ENCODE results near the gene GAS6.

Gene GAS6

GRCh38 chr13:113890774-113891480 is 27.1 kb upstream of the GAS6 start:
- Histone ChIP-seq H3K9me3 (ENCODE audit: insufficient read depth, low read length, severe bottlenecking) (no peaks in the 10 kb centered on the region), H3K27me3 (ENCODE audit: insufficient read depth, low read length, poor library complexity) (peaks cover 17% of the 10 kb centered on the region), H3K27ac (ENCODE audit: low read length) (no peak overlapping the region), H3K4me1 (ENCODE audit: insufficient read depth, low read length) (no peaks in the 10 kb centered on the region), H4K20me1 (ENCODE audit: insufficient read depth, low read length) (no peaks in the 10 kb centered on the region), H3K4me2 (ENCODE audit: insufficient read depth, low read length) (no peak overlapping the region), H3K79me2 (ENCODE audit: insufficient read depth, low read length) (no peaks in the 10 kb centered on the region), H2AFZ (ENCODE audit: low read depth, low read length) (no peak overlapping the region), H3K4me3 (ENCODE audit: low read depth in 1 of 2, low read length in 2 of 2) (no peak overlapping the region), H3K36me3 (ENCODE audit: insufficient read depth, low read length) (no peaks in the 10 kb centered on the region), H3K9ac (ENCODE audit: low read depth, low read length) (no peak overlapping the region)
- DNase-seq (no peak), ATAC-seq (ENCODE audit: insufficient read depth, low read depth) (no peak)
- TF ChIP-seq CTCF (IDR thresholded peaks at IDR 0.05; ENCODE audit: borderline replicate concordance, extremely low read depth, low read length, poor library complexity, severe bottlenecking) (no peak), EZH2 (IDR thresholded peaks at IDR 0.05; ENCODE audit: borderline replicate concordance, low read depth, low read length, severe bottlenecking) (no peak)

DNA sequence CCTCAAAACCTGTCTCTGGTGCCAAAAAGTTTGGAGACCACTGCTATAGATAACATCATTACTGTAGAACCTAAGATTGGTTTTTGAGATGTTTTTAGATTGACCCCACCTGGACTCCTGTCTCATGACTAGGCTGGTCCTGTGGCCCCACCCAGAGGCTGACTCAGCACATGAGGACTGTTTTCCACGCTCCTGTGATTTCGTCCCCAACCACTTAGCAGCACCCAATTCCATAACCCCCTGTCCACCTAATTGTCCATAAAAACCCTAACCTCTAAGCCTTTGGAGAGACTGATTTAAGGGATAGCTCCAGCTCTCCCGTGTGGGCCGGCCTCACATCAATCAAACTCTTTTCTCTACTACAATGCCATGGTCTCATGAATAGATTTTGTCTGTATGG is 25.6 kb upstream of the GAS6 start:
- Histone ChIP-seq H3K9me3 (ENCODE audit: insufficient read depth, low read length, severe bottlenecking) (no peaks in the 10 kb centered on the region), H3K9ac (ENCODE audit: low read depth, low read length) (no peak overlapping the region), H2AFZ (ENCODE audit: low read depth, low read length) (no peak overlapping the region), H3K27ac (ENCODE audit: low read length) (no peak overlapping the region), H3K4me1 (ENCODE audit: insufficient read depth, low read length) (no peaks in the 10 kb centered on the region), H3K27me3 (ENCODE audit: insufficient read depth, low read length, poor library complexity) (peaks cover 20% of the 10 kb centered on the region), H3K79me2 (ENCODE audit: insufficient read depth, low read length) (no peaks in the 10 kb centered on the region), H3K36me3 (ENCODE audit: insufficient read depth, low read length) (no peaks in the 10 kb centered on the region), H3K4me3 (ENCODE audit: low read depth in 1 of 2, low read length in 2 of 2) (no peak overlapping the region), H3K4me2 (ENCODE audit: insufficient read depth, low read length) (no peak overlapping the region), H4K20me1 (ENCODE audit: insufficient read depth, low read length) (0 out of 2 replicates have a peak, but pooled peaks cover 3% of the 10 kb centered on the region)
- DNase-seq (no peak), ATAC-seq (ENCODE audit: insufficient read depth, low read depth) (no peak)
- TF ChIP-seq EZH2 (IDR thresholded peaks at IDR 0.05; ENCODE audit: borderline replicate concordance, low read depth, low read length, severe bottlenecking), result no peak
- no peak for TF ChIP-seq CTCF (IDR thresholded peaks at IDR 0.05; ENCODE audit: borderline replicate concordance, extremely low read depth, low read length, poor library complexity, severe bottlenecking)

GRCh38 chr13:113888701-113889330 is 24.9 kb upstream of the GAS6 start:
- H4K20me1 ChIP-seq (ENCODE audit: insufficient read depth, low read length), result 0 out of 2 replicates have a peak, but pooled peaks cover 3% of the 10 kb centered on the region
- H3K79me2 ChIP-seq (ENCODE audit: insufficient read depth, low read length), result no peaks in the 10 kb centered on the region
- H3K4me1 ChIP-seq (ENCODE audit: insufficient read depth, low read length), result no peaks in the 10 kb centered on the region
- H3K9ac ChIP-seq (ENCODE audit: low read depth, low read length), result no peak overlapping the region
- H3K27ac ChIP-seq (ENCODE audit: low read length), result no peak overlapping the region
- no peak overlapping the region for H2AFZ ChIP-seq (ENCODE audit: low read depth, low read length)
- peaks cover 20% of the 10 kb centered on the region for H3K27me3 ChIP-seq (ENCODE audit: insufficient read depth, low read length, poor library complexity)
- H3K4me2 ChIP-seq (ENCODE audit: insufficient read depth, low read length), result no peak overlapping the region
- no peak overlapping the region for H3K4me3 ChIP-seq (ENCODE audit: low read depth in 1 of 2, low read length in 2 of 2)
- H3K9me3 ChIP-seq (ENCODE audit: insufficient read depth, low read length, severe bottlenecking), result no peaks in the 10 kb centered on the region
- DNase-seq (no peak), ATAC-seq (ENCODE audit: insufficient read depth, low read depth) (no peak)
- TF ChIP-seq CTCF (IDR thresholded peaks at IDR 0.05; ENCODE audit: borderline replicate concordance, extremely low read depth, low read length, poor library complexity, severe bottlenecking), result no peak
- no peak for TF ChIP-seq EZH2 (IDR thresholded peaks at IDR 0.05; ENCODE audit: borderline replicate concordance, low read depth, low read length, severe bottlenecking)
- no peaks in the 10 kb centered on the region for H3K36me3 ChIP-seq (ENCODE audit: insufficient read depth, low read length)

All from DND-41 (cell line).